Measurements from ENCODE around the gene SNX13.

DNA sequence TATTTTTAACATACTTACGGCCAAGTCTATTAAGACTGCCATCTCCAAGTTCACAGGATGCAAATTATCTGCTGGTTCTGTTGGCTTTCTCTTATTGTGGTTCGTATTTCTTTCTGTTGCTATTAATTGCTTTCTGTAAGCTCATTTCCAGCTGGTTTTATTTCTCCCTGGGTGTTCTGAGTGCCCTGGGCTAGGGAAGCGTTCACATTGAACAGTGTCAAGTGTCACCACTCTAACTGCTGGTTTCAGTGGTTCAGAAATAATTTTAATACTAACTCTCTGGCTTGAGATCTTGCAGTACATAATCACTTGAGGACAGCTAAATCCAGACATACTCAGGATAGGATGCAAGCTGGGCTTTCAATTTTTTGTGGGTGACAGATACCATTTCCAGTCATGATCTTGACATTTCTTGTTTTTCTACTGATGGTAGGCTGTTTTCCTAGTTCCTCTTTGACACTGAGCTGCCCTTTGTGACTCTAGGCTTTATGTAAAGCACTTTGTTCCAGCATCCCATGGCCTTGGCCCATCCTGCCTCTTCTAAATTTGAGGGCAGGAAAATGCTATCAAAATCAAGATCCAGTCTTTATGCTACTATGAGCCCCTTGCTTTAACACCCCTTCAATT is 117.6 kb downstream of the SNX13 start:
- TF ChIP-seq CTCF (IDR thresholded peaks at IDR 0.05; ENCODE audit: low read depth, low read length) (no peak), POLR2A (IDR thresholded peaks at IDR 0.05; ENCODE audit: extremely low read depth, insufficient read length) (no peak)
